NCI-H2081 (cell line): ENCODE results near the gene MDGA2.
"Not testable (repeated sequence)": the region's sequence is repeated elsewhere in the genome, so short reads cannot be mapped to it uniquely, and the experiment has no call there.

ENCODE experiments used
- DNase-seq, 2 experiments: peaks; one replicate each; lab custom pipeline; 2025; lab: John Stamatoyannopoulos, UW

MDGA2 gene

GRCh38 chr14:47240748-47241437 lies 434.5 kb downstream of the MDGA2 start:
- DNase-seq: no peak

GRCh38 chr14:47235619-47236018 lies 439.8 kb downstream of the MDGA2 start:
- no peak for DNase-seq

- DNase-seq: no peak
These were observed 448.4 kb downstream of the MDGA2 start for GRCh38 chr14:47226877-47227520.

GRCh38 chr14:47223656-47224055 lies 451.7 kb downstream of the MDGA2 start:
- DNase-seq: no peak

GRCh38 chr14:47220096-47220495 lies 455.3 kb downstream of the MDGA2 start:
- DNase-seq: no peak

- DNase-seq: no peak
These were observed 464.1 kb downstream of the MDGA2 start for GRCh38 chr14:47211263-47211662.

- DNase-seq: no peak
These were observed 465.3 kb downstream of the MDGA2 start for GRCh38 chr14:47210099-47210498.

- DNase-seq: no peak
These were observed 467.0 kb downstream of the MDGA2 start for GRCh38 chr14:47208434-47208833.

GRCh38 chr14:47207617-47208016 lies 467.8 kb downstream of the MDGA2 start:
- DNase-seq: no peak

- DNase-seq: no peak
These were observed 474.7 kb downstream of the MDGA2 start for GRCh38 chr14:47200740-47201139.

- DNase-seq: no peak
These were observed 479.8 kb downstream of the MDGA2 start for GRCh38 chr14:47195582-47195981.

- DNase-seq: no peak
These were observed 481.4 kb downstream of the MDGA2 start for GRCh38 chr14:47194055-47194454.

GRCh38 chr14:47192203-47192602 lies 483.2 kb downstream of the MDGA2 start:
- DNase-seq: not testable (repeated sequence)

GRCh38 chr14:47191700-47192099 lies 483.7 kb downstream of the MDGA2 start:
- no peak for DNase-seq

- DNase-seq: no peak
These were observed 485.4 kb downstream of the MDGA2 start for GRCh38 chr14:47189911-47190484.

- DNase-seq: no peak
These were observed 488.9 kb downstream of the MDGA2 start for GRCh38 chr14:47186486-47186885.

GRCh38 chr14:47179906-47180305 lies 495.5 kb downstream of the MDGA2 start:
- DNase-seq: no peak

- not testable (repeated sequence) for DNase-seq
These were observed 503.5 kb downstream of the MDGA2 start for GRCh38 chr14:47171896-47172295.

GRCh38 chr14:47167402-47167801 lies 508.0 kb downstream of the MDGA2 start:
- DNase-seq: no peak

GRCh38 chr14:47155395-47155794 lies 520.0 kb downstream of the MDGA2 start:
- no peak for DNase-seq

GRCh38 chr14:47154276-47154797 lies 521.1 kb downstream of the MDGA2 start:
- no peak for DNase-seq

- no peak for DNase-seq
These were observed 521.7 kb downstream of the MDGA2 start for GRCh38 chr14:47153746-47154145.

- DNase-seq: no peak
These were observed 525.1 kb downstream of the MDGA2 start for GRCh38 chr14:47150267-47150666.
